OCI-LY1 (cell line): ENCODE measurements around the gene PDE6B.

ENCODE experiments used
- CTCF ChIP-seq: fragments of 200-600 bp; sonication (generic), shearing (Covaris generic); IDR thresholded peaks from 2 replicates; pipeline ENCODE4 v1.5.1; 2017; ENCODE audit warnings: mild to moderate bottlenecking, antibody characterized with exemption, low read length, moderate library complexity, mixed read lengths
- EZH2 ChIP-seq: fragments of 200-600 bp; sonication (generic), shearing (Covaris generic); IDR thresholded peaks from 2 replicates; pipeline ENCODE4 v1.8.0; 2017; ENCODE audit warnings: borderline replicate concordance, mixed run types, mild to moderate bottlenecking, antibody characterized with exemption, low read length, moderate library complexity, mixed read lengths

GRCh38 chr4:653080-653821 lies 27.9 kb downstream of the PDE6B start:
- TF ChIP-seq CTCF = no peak
- no peak for TF ChIP-seq EZH2
